GM19397 (cell line): ENCODE results near the gene LASP1.

Experiments
- ATAC-seq: cut with Tn5 transposase; IDR thresholded peaks from one replicate; pipeline ENCODE4 v1.9.1; 2021; ENCODE audit warnings: mild to moderate bottlenecking, moderate library complexity; ENCODE audit not compliant: unreplicated experiment

LASP1 gene

GRCh38 chr17:38885728-38886642 is 16.1 kb downstream of the LASP1 start:
- no peak for ATAC-seq

GRCh38 chr17:38886643-38887010 is 16.8 kb downstream of the LASP1 start:
- ATAC-seq = no peak

DNA sequence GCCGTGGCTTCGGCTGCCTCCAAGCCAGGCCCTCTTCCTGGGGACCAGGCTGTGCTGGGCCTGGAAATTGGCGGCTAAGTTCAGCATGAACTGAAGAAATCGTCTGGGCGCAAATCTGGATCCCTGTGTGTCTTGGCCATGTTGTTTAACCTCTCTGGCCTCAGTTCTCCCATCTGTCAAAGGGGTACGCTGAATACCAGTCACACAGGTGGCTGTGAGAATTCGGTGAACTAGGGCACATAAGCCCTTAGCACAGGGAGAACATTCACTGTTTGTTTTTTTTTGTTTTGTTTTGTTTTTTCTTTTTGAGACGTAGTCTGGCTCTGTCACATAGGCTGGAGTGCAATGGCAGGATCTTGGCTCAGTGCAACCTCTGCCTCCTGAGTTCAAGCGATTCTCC is 19.0 kb downstream of the LASP1 start:
- no peak for ATAC-seq

DNA sequence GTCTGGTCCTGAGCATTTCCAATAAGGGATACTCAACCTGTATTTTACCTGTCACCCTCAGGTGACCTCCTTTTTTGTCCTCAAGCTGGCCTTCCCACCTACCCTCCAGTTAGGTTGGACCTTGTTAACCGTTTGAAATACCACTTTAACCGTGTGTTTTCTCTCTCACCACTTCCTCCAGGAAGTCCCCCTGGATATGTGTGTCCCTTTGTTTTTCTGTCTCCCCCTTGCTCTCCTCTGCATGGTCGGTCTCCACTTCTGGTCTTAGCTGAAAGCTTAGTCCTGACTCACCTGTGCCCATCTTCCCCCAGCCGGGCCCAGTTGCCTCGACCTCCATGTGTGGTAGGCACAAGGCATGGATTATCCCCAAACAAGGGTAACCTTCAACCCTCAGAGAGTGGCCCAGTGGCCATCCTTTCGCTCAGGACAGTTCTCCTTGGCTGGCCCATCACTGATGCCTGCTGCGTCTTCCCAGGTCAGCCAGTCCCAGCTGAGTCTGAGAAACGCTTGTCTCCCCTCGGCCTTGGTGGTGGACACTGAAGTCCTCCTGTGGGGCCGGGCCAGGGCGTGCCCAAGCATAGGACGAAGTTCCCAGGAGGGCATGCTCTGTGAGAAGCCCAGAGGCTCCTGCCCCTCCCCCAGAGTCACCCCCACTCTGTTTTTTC is 20.0 kb downstream of the LASP1 start:
- no peak for ATAC-seq

- no peak for ATAC-seq
Observed at GRCh38 chr17:38890410-38890746, 20.5 kb downstream of the LASP1 start.

- ATAC-seq = no peak
Observed at GRCh38 chr17:38891441-38891840, 21.6 kb downstream of the LASP1 start.

DNA sequence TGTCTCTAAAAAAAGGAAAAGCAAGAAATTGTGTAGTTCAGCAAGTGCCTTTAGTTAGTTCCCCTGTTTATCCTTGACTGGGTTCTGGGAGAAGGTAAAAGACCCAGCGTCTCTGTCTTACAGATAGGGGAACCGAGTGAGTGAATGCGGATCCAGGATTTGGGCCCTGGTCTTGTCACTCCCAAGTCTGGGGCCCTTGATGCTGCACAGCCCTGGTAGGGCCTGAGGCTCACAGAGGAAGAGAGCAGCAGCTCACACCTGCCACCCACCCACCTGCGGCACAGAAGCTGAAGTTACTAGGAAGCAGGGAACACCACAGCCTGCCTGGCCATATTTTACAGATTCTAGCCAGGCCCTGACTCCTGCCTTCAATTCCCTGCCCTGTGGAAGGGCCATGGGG is 22.2 kb downstream of the LASP1 start:
- ATAC-seq = no peak

- ATAC-seq = no peak
Observed at GRCh38 chr17:38892620-38893019, 22.8 kb downstream of the LASP1 start.

GRCh38 chr17:38893113-38893512 is 23.3 kb downstream of the LASP1 start:
- ATAC-seq = no peak

GRCh38 chr17:38893607-38894006 is 23.7 kb downstream of the LASP1 start:
- no peak for ATAC-seq

GRCh38 chr17:38894276-38894675 is 24.4 kb downstream of the LASP1 start:
- ATAC-seq = no peak

GRCh38 chr17:38896346-38896954 is 26.6 kb downstream of the LASP1 start:
- no peak for ATAC-seq

DNA sequence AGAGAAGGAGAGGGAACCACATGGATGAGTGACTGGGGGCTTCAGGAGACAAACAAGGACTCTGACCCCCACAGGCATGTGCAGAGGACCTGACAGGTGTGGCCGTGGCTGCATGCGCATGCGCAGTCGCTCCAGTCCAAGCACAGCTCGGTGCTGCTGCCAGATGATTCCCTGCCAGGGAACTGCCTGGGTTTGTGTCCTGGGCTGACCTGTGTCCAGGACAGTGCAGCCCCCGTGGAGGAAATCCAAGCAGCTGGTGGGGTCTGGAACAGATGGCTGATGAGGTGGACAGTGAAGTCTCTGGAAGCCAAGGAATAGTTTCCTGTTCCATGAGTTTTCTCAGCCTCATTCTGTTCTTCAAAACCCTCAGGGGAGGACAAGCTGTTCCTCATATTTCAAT is 27.3 kb downstream of the LASP1 start:
- no peak for ATAC-seq

DNA sequence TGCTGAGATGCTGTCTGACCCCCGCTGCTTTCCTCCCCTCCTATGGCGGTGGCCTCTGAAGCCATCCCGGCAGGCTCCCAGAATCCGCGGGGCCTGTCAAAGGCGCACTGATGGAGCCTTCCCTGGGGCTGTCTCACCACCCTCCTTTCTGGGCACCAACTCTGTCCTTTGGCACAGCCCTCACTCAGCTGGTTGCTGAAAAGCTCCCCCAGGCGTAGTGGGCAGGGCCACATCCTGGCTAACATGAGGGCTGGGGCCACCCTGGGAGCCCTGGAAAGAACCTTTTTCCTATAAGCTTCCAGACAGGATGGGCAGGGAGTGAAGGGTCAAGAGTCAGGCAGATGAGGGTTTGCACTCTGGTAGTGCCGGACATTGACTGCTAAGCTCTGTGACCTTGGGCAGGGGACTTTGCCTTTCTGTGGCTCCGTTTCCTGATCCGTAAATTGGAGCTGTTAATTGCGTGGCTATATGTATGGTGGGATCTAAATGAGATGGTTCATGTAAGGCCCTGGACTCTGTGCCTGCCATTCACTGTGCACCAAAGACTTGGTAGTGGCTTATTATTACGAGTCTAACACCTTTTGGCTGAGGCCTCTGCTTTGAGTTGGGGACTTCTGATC is 27.9 kb downstream of the LASP1 start:
- no peak for ATAC-seq

- peak; percentile 17 for ATAC-seq
Observed at GRCh38 chr17:38898291-38898679, 28.4 kb downstream of the LASP1 start.

DNA sequence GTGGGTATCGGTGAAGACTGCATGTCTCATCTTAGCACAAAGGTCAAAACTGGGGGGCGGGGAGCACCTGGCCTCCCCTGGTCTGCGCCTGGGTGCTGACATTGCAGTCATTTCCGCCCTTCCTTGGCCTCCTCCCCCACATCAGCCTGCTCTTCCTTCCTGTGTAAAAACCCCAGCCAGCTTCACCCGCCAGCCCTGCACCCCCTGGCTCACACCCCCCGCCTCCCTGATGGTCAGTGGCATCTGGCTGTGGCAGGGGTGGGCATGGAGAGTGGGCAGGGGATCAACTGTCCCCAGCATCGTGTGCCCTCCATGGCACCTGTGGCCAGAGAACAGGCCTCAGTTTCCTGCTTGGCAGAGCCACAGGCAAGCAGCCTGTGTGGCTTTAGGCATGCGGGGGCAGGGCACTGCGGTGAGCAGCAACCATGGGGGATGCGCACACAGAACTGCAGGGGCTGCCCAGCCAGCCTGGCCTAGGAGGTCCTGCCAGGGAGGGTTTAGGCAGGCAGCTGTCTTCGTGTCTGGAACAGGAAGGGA is 29.0 kb downstream of the LASP1 start:
- ATAC-seq = peak; percentile 69

DNA sequence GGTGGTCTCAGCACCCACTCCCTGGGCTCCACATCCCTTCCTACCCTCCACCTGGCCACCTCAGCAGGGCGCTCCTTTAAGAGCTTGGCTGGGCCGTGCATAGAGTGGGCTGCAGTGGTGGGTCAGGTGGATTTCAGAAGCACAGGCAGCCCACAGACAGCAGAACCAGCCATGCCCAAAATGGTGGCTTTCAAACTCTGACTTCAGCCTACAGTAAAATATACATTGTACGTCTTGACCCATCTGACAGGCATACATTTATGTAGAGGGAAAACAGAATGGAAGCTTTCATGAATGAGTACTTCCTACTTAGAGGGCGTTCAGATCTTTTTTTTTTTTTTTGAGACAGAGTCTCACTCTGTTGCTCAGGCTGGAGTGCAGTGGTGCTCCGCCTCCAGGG is 29.6 kb downstream of the LASP1 start:
- ATAC-seq = no peak

- no peak for ATAC-seq
Observed at GRCh38 chr17:38900978-38901656, 31.3 kb downstream of the LASP1 start.

GRCh38 chr17:38903404-38903803 is 33.5 kb downstream of the LASP1 start:
- no peak for ATAC-seq

DNA sequence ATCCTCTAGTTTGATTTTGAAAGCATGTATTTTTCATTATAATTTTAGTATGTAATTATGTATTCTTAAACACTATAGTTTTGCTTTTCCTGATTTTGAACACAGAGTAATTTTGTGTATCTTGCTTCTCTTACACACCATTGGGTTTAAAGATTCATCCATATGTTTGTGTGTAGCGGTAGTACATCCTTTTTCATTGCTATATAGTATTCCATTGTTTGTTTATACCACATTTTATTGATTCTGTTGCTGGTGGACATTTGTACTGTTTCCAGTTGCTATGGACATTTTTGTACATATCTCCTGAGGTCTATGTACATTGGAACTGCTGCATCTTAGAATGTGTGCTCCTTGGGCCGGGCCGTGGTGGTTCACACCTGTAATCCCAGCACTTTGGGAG is 35.0 kb downstream of the LASP1 start:
- no peak for ATAC-seq

- ATAC-seq = no peak
Observed at GRCh38 chr17:38905375-38905774, 35.5 kb downstream of the LASP1 start.
